HG03064 (cell line): ENCODE data around the gene USP2.

Experiments
- ATAC-seq: cut with Tn5 transposase; IDR thresholded peaks from one replicate; pipeline ENCODE4 v1.9.1; 2021; ENCODE audit warnings: low read depth; ENCODE audit not compliant: unreplicated experiment

The USP2 gene

GRCh38 chr11:119310682-119311052, 70.8 kb downstream of the USP2 start:
- ATAC-seq: no peak

- no peak for ATAC-seq
Measured at GRCh38 chr11:119309953-119310681, 71.4 kb downstream of the USP2 start.

GRCh38 chr11:119309411-119309810, 72.1 kb downstream of the USP2 start:
- no peak for ATAC-seq

DNA sequence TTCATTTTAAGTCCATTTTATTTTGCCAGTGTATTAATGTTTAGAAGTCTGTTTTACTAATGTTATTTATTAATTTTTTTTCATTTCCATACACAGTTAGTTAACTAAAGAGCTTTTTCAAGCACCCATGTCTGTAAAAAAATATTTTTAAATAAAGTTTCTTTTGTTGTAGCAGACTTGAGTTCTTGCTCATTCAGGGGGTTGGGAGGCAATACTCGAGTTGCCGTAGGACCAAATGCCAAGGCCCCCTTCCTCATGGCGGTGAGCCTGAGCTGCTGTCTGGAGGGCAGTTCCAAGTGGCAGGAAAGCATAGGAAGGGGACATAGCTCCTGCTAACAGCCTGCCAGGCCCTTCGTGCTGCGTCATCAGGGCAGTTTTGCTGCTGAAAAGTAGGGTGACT, 73.5 kb downstream of the USP2 start:
- ATAC-seq: no peak

DNA sequence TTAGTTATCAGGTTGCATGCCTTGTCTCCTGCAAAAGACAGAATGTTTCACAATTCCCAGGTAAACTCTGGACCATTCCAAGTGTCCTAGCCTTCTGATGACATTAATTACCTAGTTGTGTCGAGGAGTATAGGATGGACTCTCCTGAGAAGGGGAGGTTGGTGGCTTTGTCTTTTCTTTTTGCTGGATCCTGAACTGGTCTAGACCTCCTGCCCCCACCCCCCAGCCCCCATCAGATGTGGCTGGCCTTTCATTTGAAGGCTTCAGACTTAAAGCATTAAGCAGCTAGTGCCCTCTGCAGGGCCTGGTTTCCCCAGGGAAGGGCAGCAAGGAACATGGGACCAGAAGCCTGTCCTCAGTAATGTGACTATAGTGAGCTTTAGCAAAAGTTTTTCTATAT, 74.3 kb downstream of the USP2 start:
- no peak for ATAC-seq

GRCh38 chr11:119306373-119306890, 75.1 kb downstream of the USP2 start:
- no peak for ATAC-seq

DNA sequence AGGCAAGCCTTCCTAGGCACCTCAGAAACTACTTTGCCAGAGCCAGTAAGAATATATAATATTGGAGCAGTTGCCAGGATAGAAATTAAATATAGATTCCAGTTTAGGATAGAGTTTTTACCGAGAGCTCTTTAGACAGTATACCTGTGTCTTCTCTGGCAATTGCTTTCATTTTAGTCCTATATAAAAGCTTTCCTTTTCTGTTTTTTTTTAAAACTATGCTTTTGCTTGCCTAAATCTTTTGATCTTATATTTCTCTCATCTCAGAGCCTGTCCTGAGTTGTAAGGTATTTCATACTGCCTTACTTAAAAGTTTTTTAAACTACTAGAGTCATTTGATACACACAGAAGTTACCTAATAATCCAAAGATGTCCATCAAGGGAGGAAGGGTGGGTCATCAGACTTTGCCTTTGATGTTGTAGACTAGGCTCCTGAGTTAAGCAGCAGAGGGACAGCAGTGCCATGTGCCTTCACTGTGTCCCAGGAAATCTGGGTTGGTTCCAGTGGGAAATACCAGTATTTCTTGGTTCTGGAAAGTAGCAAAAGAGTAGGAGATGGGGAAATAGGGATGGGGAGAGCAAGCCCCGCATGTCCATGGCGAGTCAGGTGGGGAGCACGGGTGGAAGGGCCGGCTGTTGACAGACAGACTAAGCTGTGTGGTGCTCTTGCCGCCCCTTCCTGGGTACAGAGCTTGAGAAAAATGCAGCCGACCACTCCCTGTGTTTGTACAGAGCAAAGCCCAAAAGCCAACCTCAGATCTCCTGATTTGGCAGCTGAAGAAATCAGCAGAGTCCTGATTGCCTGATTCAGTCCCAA, 75.7 kb downstream of the USP2 start:
- ATAC-seq: no peak
